ENCODE results near the gene CEMIP2. TPM values are rescaled to one million over a fixed set of nuclear protein-coding genes. Genes with fewer than 3 reads are reported as not detected.
A peak's percentile ranks its signal among the peaks of the same experiment; 100 is the strongest.
"Not testable (repeated sequence)": the region's sequence is repeated elsewhere in the genome, so short reads cannot be mapped to it uniquely, and the experiment has no call there.

CEMIP2 gene
- total RNA-seq, 2 experiments from 2014 or later = 58.7 to 63.5 TPM

- no peaks in the 10 kb centered on the region for H3K9me3 Mint-ChIP-seq
- CTCF ChIA-PET = interaction anchor here (1.7 kb wide), 1 partner anchor 121 kb away, joined by 5 read pairs; no protein-coding TSS in a partner anchor
- H3K27ac Mint-ChIP-seq = peak overlapping the region; percentile 26
Observed at GRCh38 chr9:71697882-71698281, 70.4 kb downstream of the CEMIP2 start.

GRCh38 chr9:71694332-71694731, 74.0 kb downstream of the CEMIP2 start:
- H3K4me3 Mint-ChIP-seq = no peak overlapping the region

More at GRCh38 chr9:71697882-71698281, 70.4 kb downstream of the CEMIP2 start:
- TF ChIP-seq CTCF (IDR thresholded peaks at IDR 0.05) = no peak
- Mint-ChIP-seq H3K4me3 (no peak overlapping the region), H3K27me3 (no peaks in the 10 kb centered on the region), H3K4me1 (ENCODE audit: low read depth) (no peaks in the 10 kb centered on the region), H3K36me3 (ENCODE audit: low read depth) (peaks cover 50% of the 10 kb centered on the region)
- DNase-seq = no peak
- no peak for ATAC-seq
- intact Hi-C loops (cut with micrococcal nuclease) = no loop called here
- POLR2A ChIA-PET = no interaction called here

GRCh38 chr9:71693607-71694006, 74.7 kb downstream of the CEMIP2 start:
- intact Hi-C loops (cut with micrococcal nuclease) = no loop called here
- ChIA-PET POLR2A (no interaction called here), CTCF (interaction anchor here (1.6 kb wide), 1 partner anchor 13 kb away, joined by 3 read pairs; no protein-coding TSS in a partner anchor)
- H3K9me3 Mint-ChIP-seq = no peaks in the 10 kb centered on the region
- H3K4me3 Mint-ChIP-seq = no peak overlapping the region
- DNase-seq = no peak
- TF ChIP-seq CTCF (IDR thresholded peaks at IDR 0.05) = no peak
- H3K36me3 Mint-ChIP-seq (ENCODE audit: low read depth) = peaks cover 50% of the 10 kb centered on the region
- no peak for ATAC-seq
- no peaks in the 10 kb centered on the region for H3K27me3 Mint-ChIP-seq
- H3K4me1 Mint-ChIP-seq (ENCODE audit: low read depth) = peaks cover 13% of the 10 kb centered on the region
- H3K27ac Mint-ChIP-seq = no peak overlapping the region

More at GRCh38 chr9:71694332-71694731, 74.0 kb downstream of the CEMIP2 start:
- intact Hi-C loops (cut with micrococcal nuclease) = no loop called here
- no peak for DNase-seq
- Mint-ChIP-seq H3K4me1 (ENCODE audit: low read depth) (peaks cover 8% of the 10 kb centered on the region), H3K36me3 (ENCODE audit: low read depth) (peaks cover 48% of the 10 kb centered on the region), H3K27ac (no peak overlapping the region), H3K9me3 (no peaks in the 10 kb centered on the region), H3K27me3 (no peaks in the 10 kb centered on the region)
- CTCF ChIA-PET = interaction anchor here (1.6 kb wide), 1 partner anchor 13 kb away, joined by 3 read pairs; no protein-coding TSS in a partner anchor
- ATAC-seq = no peak
- no peak for TF ChIP-seq CTCF (IDR thresholded peaks at IDR 0.05)
- POLR2A ChIA-PET = no interaction called here

GRCh38 chr9:71692337-71692736, 76.0 kb downstream of the CEMIP2 start:
- Mint-ChIP-seq H3K4me1 (ENCODE audit: low read depth) (peaks cover 16% of the 10 kb centered on the region), H3K4me3 (no peak overlapping the region), H3K27ac (no peak overlapping the region), H3K36me3 (ENCODE audit: low read depth) (peaks cover 46% of the 10 kb centered on the region), H3K9me3 (no peaks in the 10 kb centered on the region), H3K27me3 (no peaks in the 10 kb centered on the region)
- DNase-seq = no peak
- CTCF ChIA-PET = no interaction called here
- POLR2A ChIA-PET = interaction anchor here (0.9 kb wide), 1 partner anchor 12 kb away, joined by 3 read pairs; no protein-coding TSS in a partner anchor
- intact Hi-C loops (cut with micrococcal nuclease) = no loop called here
- TF ChIP-seq CTCF (IDR thresholded peaks at IDR 0.05) = no peak
- no peak for ATAC-seq

- POLR2A ChIA-PET; H3K27ac Mint-ChIP-seq; H3K4me3 Mint-ChIP-seq; H3K9me3 Mint-ChIP-seq; H3K27me3 Mint-ChIP-seq; DNase-seq; CTCF ChIA-PET; intact Hi-C loops (cut with micrococcal nuclease); ATAC-seq: not testable (repeated sequence)
- Mint-ChIP-seq H3K36me3 (ENCODE audit: low read depth) (peaks cover 48% of the 10 kb centered on the region), H3K4me1 (ENCODE audit: low read depth) (peaks cover 19% of the 10 kb centered on the region)
Observed at GRCh38 chr9:71691576-71691975, 76.7 kb downstream of the CEMIP2 start.

Data from activated CD8-positive, alpha-beta T cell treated with anti-CD3 and anti-CD28 coated beads for 36 hours (primary cell).